OCI-LY3 (cell line): ENCODE measurements around the gene MYO1G.
A peak's percentile ranks its signal among the peaks of the same experiment; 100 is the strongest.
"Not testable (repeated sequence)": the region's sequence is repeated elsewhere in the genome, so short reads cannot be mapped to it uniquely, and the experiment has no call there.

Experiments used
- H2AFZ ChIP-seq: fragments of 200-600, 300-600 bp; shearing (Covaris generic); 2 replicates; pipeline ENCODE4 v1.6.0; 2014; ENCODE audit warnings: antibody characterized with exemption, low read depth, low read length
- H3K27ac ChIP-seq: fragments of 200-600, 300-600 bp; sonication (generic); 2 replicates; pipeline ENCODE4 v1.5.1; 2014; ENCODE audit warnings: mild to moderate bottlenecking, low read length, moderate library complexity, mixed read lengths
- H3K27me3 ChIP-seq: fragments of 200-600, 300-600 bp; sonication (generic); 2 replicates; pipeline ENCODE4 v1.6.1; 2014; ENCODE audit warnings: low read depth, low read length, mixed read lengths
- H3K36me3 ChIP-seq: fragments of 200-600, 300-600 bp; sonication (generic); replicated peaks from 2 replicates; pipeline ENCODE3; 2014; ENCODE audit warnings: low read depth, low read length, mixed read lengths
- H3K4me1 ChIP-seq: fragments of 300-600, 200-600 bp; sonication (generic); 2 replicates; pipeline ENCODE4 v1.6.1; 2014; ENCODE audit warnings: low read length, mixed read lengths
- H3K4me2 ChIP-seq: fragments of 200-600, 300-600 bp; sonication (generic); 2 replicates; pipeline ENCODE4 v1.6.1; 2014; ENCODE audit warnings: low read length, mixed read lengths
- H3K4me3 ChIP-seq: fragments of 300-600, 200-600 bp; sonication (generic); 2 replicates; pipeline ENCODE4 v1.5.1; 2014; ENCODE audit warnings: antibody characterized with exemption, mild to moderate bottlenecking, low read length, moderate library complexity
- H3K79me2 ChIP-seq: fragments of 300-600, 200-600 bp; shearing (Covaris generic); 2 replicates; pipeline ENCODE4 v1.6.1; 2014; ENCODE audit warnings: mild to moderate bottlenecking, low read length, mixed read lengths
- H3K9ac ChIP-seq: fragments of 300-600, 200-600 bp; shearing (Covaris generic); 2 replicates; pipeline ENCODE4 v1.6.0; 2014; ENCODE audit warnings: mild to moderate bottlenecking, low read length, moderate library complexity
- H3K9me3 ChIP-seq: fragments of 200-600, 300-600 bp; shearing (Covaris generic); 2 replicates; pipeline ENCODE4 v1.6.1; 2014; ENCODE audit warnings: low read length, mixed read lengths; ENCODE audit not compliant: insufficient read depth
- H4K20me1 ChIP-seq: fragments of 200-600, 300-600 bp; sonication (generic); 2 replicates; pipeline ENCODE4 v1.6.1; 2016; ENCODE audit warnings: low read length, mixed read lengths; ENCODE audit not compliant: insufficient read depth
- CTCF ChIP-seq: fragments of 200-600, 300-600 bp; sonication (generic); IDR thresholded peaks from 2 replicates; pipeline ENCODE4 v1.5.1; 2014; ENCODE audit warnings: antibody characterized with exemption, low read length, low read depth
- EZH2phosphoT487 ChIP-seq: fragments of 200-600 bp; shearing (Covaris generic); IDR thresholded peaks from 2 replicates; pipeline ENCODE4 v1.6.1; 2018; ENCODE audit warnings: antibody characterized with exemption, mixed run types, low read depth

Gene MYO1G

GRCh38 chr7:45026984-45027773 is 48.4 kb upstream of the MYO1G start:
- no peak overlapping the region for H2AFZ ChIP-seq
- H3K9ac ChIP-seq = peak overlapping the region; percentile 44; the same call in 1 of the 2 replicates
- peaks cover 15% of the 10 kb centered on the region for H3K36me3 ChIP-seq
- peaks cover 6% of the 10 kb centered on the region; the same call in 1 of the 2 replicates for H3K9me3 ChIP-seq
- H3K4me1 ChIP-seq = peaks cover 28% of the 10 kb centered on the region
- peak overlapping the region; percentile 64 for H3K4me3 ChIP-seq
- no peak for TF ChIP-seq CTCF
- TF ChIP-seq EZH2phosphoT487 = no peak
- H3K27me3 ChIP-seq = no peaks in the 10 kb centered on the region
- peak overlapping the region; percentile 81 for H3K27ac ChIP-seq
- peaks cover 14% of the 10 kb centered on the region; the same call in 1 of the 2 replicates for H4K20me1 ChIP-seq
- peak overlapping the region; percentile 87 for H3K4me2 ChIP-seq
- H3K79me2 ChIP-seq = peaks cover 20% of the 10 kb centered on the region

GRCh38 chr7:45026013-45026412 is 47.2 kb upstream of the MYO1G start:
- Histone ChIP-seq H3K36me3 (peaks cover 15% of the 10 kb centered on the region), H3K4me2 (peak overlapping the region; percentile 87), H2AFZ (no peak overlapping the region), H3K79me2 (peaks cover 20% of the 10 kb centered on the region), H3K4me3 (no peak overlapping the region), H3K27me3 (no peaks in the 10 kb centered on the region), H4K20me1 (peaks cover 14% of the 10 kb centered on the region; the same call in 1 of the 2 replicates), H3K9ac (no peak overlapping the region), H3K27ac (no peak overlapping the region), H3K9me3 (peaks cover 6% of the 10 kb centered on the region; the same call in 1 of the 2 replicates), H3K4me1 (peaks cover 33% of the 10 kb centered on the region)
- no peak for TF ChIP-seq CTCF
- TF ChIP-seq EZH2phosphoT487 = no peak

- H3K27ac ChIP-seq, H3K9ac ChIP-seq, H3K27me3 ChIP-seq, H3K4me3 ChIP-seq, H2AFZ ChIP-seq, H3K9me3 ChIP-seq: not testable (repeated sequence)
- Histone ChIP-seq H3K4me2 (peak overlapping the region; percentile 87), H3K4me1 (peaks cover 33% of the 10 kb centered on the region), H4K20me1 (peaks cover 14% of the 10 kb centered on the region; the same call in 1 of the 2 replicates), H3K79me2 (peaks cover 20% of the 10 kb centered on the region), H3K36me3 (peaks cover 15% of the 10 kb centered on the region)
Observed at GRCh38 chr7:45025473-45025872, 46.7 kb upstream of the MYO1G start.

- no peak overlapping the region for H2AFZ ChIP-seq
- H3K9ac ChIP-seq = no peak overlapping the region
- H3K27ac ChIP-seq = no peak overlapping the region
- H3K4me3 ChIP-seq = no peak overlapping the region
- no peaks in the 10 kb centered on the region for H3K27me3 ChIP-seq
- peaks cover 10% of the 10 kb centered on the region for H3K36me3 ChIP-seq
- H3K9me3 ChIP-seq = peaks cover 6% of the 10 kb centered on the region; the same call in 1 of the 2 replicates
- H3K4me2 ChIP-seq = no peak overlapping the region
- H4K20me1 ChIP-seq = peaks cover 14% of the 10 kb centered on the region; the same call in 1 of the 2 replicates
- TF ChIP-seq EZH2phosphoT487 (no peak), CTCF (no peak)
- peaks cover 20% of the 10 kb centered on the region for H3K79me2 ChIP-seq
- peaks cover 33% of the 10 kb centered on the region for H3K4me1 ChIP-seq
Observed at GRCh38 chr7:45024126-45024744, 45.4 kb upstream of the MYO1G start.
